Small intestine (tissue), 7 donors: ENCODE measurements around the gene DENND4A. TPM values are rescaled to one million over a fixed set of nuclear protein-coding genes. Genes with fewer than 3 reads are reported as not detected.
"Not testable (repeated sequence)": the region's sequence is repeated elsewhere in the genome, so short reads cannot be mapped to it uniquely, and the experiment has no call there.

Experiments used
- DNase-seq, 2 donors: peaks; one replicate each; pipeline versions ENCODE4 v3.0.0 to v3.0.0-alpha.2; 2013
- FAIRE-seq: peaks from 2 replicates; lab custom pipeline; 2012; peaks lifted over from hg19 to GRCh38; lab: Jason Lieb, UNC
- H3K27ac ChIP-seq, 3 donors: one replicate each; pipeline ENCODE4 v1.5.1; 2013; ENCODE audit warnings: low read length in 2 of 3, mild to moderate bottlenecking in 2 of 3, control low read depth in 1 of 3, inconsistent platforms in 1 of 3, low read depth in 1 of 3, moderate library complexity in 1 of 3
- H3K27me3 ChIP-seq, 3 donors: one replicate each; pipeline ENCODE4 v1.6.1; 2013; ENCODE audit warnings: low read length in 3 of 3, inconsistent platforms in 1 of 3; ENCODE audit not compliant: control insufficient read depth in 3 of 3, insufficient read depth in 3 of 3
- H3K36me3 ChIP-seq, 3 donors: one replicate each; pipeline ENCODE4 v1.6.1; 2013; ENCODE audit warnings: low read length in 3 of 3, inconsistent platforms in 1 of 3, low read depth in 1 of 3, mild to moderate bottlenecking in 1 of 3, moderate library complexity in 1 of 3; ENCODE audit not compliant: control insufficient read depth in 3 of 3, insufficient read depth in 2 of 3
- H3K4me1 ChIP-seq, 3 donors: one replicate each; pipeline ENCODE4 v1.6.1; 2013; ENCODE audit warnings: low read length in 2 of 3, inconsistent platforms in 1 of 3, low read depth in 1 of 3, mild to moderate bottlenecking in 1 of 3, moderate library complexity in 1 of 3; ENCODE audit not compliant: control insufficient read depth in 3 of 3, insufficient read depth in 2 of 3
- H3K4me3 ChIP-seq, 3 donors: one replicate each; pipeline ENCODE4 v1.5.1; 2013; ENCODE audit warnings: low read length in 3 of 3, control low read depth in 1 of 3, inconsistent platforms in 1 of 3, low read depth in 1 of 3, mild to moderate bottlenecking in 1 of 3, moderate library complexity in 1 of 3
- H3K9me3 ChIP-seq, 2 donors: one replicate each; pipeline ENCODE4 v1.6.1; 2013; ENCODE audit warnings: low read depth in 1 of 2, low read length in 1 of 2; ENCODE audit not compliant: control insufficient read depth in 2 of 2, insufficient read depth in 1 of 2
- WGBS, 3 donors: extraction: QIAGEN DNeasy Blood & Tissue Kit; methylation state at CpG; one replicate each; pipeline ENCODE4 v1.1.7; 2013; 5-methylcytosine and 5-hydroxymethylcytosine counted together
- polyA plus RNA-seq, 4 donors: library from polyadenylated mRNA; stranded (reverse) in 3 of 4; unstranded in 1 of 4; fragments of 200-250 nt in 3 of 4; fragments of 120-200 nt in 1 of 4; gene quantifications; one replicate each; pipeline versions ENCODE4 v1.2.1 to v1.2.3, GENCODE V29; 2013
- donor health status: healthy with polysubstance abuse.
- donor health status: control.
- donor health status: control.
- donor health status: Bipolar disorder and iron deficiency.
- donor health status: healthy.

Gene DENND4A
- polyA plus RNA-seq, 4 donors, result 2.4 to 25.5 (median 6.6) TPM

DNA sequence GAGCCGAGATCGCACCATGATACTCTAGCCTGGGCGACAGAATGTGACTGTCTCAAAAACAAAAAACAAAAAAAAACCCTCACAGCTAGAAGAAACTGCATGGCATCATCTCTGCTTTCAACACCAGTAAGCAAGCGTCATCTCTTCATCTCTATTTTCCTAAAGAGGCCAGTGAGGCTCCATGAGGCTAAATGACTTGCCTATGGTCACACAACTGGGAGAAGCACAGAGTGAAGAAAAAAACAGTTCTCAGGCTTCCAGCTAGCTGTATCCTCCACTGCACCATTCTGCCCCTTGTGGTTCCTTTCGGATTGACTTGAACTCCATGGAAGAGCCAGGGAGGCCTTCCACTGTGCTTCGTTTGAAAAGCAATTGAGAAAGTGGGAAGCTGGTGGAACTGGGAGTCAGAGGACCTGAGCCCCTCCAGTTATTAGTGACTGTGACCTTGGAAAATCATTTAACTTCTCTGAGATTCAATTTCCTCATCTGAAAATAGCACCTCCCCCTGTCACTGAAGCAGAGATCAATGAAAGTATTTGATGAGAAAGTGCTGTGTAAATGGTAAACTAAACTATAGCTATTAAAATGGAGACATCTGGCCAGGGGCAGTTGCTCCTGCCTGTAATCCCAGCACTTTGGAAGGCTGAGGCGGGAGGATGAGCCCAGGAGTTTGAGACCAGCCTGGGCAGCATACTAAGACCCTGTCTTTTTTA is 32.1 kb upstream of the DENND4A start:
- 58 to 72% (median 66%) methylated on average over 7 of the region's 7 CpGs for WGBS, 3 donors
- Histone ChIP-seq H3K27ac (no peak overlapping the region), H3K27me3 (no peaks in the 10 kb centered on the region), H3K4me1 (peaks cover 0 to 13% (median 6%) of the 10 kb centered on the region in 3 donors), H3K36me3 (no peaks in the 10 kb centered on the region), H3K4me3 (no peak overlapping the region), H3K9me3 (no peaks in the 10 kb centered on the region)
- DNase-seq (peak; percentile 72 to 84), FAIRE-seq (no peak)

GRCh38 chr15:65822316-65822715 is 30.2 kb upstream of the DENND4A start:
- Histone ChIP-seq H3K36me3 (no peaks in the 10 kb centered on the region), H3K27me3 (no peaks in the 10 kb centered on the region), H3K9me3 (no peaks in the 10 kb centered on the region), H3K4me3 (no peak overlapping the region), H3K27ac (no peak overlapping the region), H3K4me1 (peaks cover 2 to 12% (median 3%) of the 10 kb centered on the region in 3 donors)
- no peak for DNase-seq
- 68 to 96% (median 93%) methylated on average over 3 of the region's 3 CpGs for WGBS, 3 donors
- no peak for FAIRE-seq

- FAIRE-seq (no peak), DNase-seq (no peak)
- peaks cover 0 to 12% (median 2%) of the 10 kb centered on the region in 3 donors for H3K4me1 ChIP-seq
- no peaks in the 10 kb centered on the region for H3K27me3 ChIP-seq
- no peaks in the 10 kb centered on the region for H3K9me3 ChIP-seq
- H3K27ac ChIP-seq, result no peak overlapping the region
- no peak overlapping the region for H3K4me3 ChIP-seq
- H3K36me3 ChIP-seq, result no peaks in the 10 kb centered on the region
Observed at GRCh38 chr15:65821070-65821469, 29.0 kb upstream of the DENND4A start.

DNA sequence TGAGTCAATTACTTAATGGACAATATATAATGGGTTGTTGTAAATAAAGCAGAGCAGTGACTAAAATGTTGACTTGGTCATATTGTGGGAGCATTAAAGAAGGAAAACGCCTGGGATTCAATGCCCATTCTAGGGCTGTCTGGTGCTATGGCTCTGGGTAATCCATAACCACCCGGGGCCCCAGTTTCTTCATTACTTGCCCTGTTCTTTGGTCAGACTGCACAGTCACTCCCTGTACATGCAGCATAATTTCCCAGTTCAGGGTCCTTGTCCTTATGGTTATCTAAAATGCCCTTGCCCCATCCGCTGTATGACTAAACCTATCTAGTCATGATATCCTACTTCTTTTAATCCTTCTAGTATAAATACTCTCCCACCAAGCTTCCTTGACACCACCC is 27.5 kb upstream of the DENND4A start:
- H3K9me3 ChIP-seq, result no peaks in the 10 kb centered on the region
- H3K4me1 ChIP-seq, result peaks cover 0 to 12% (median 2%) of the 10 kb centered on the region in 3 donors
- H3K27me3 ChIP-seq, result no peaks in the 10 kb centered on the region
- FAIRE-seq, result no peak
- WGBS, 3 donors, result 79 to 90% (median 86%) methylated on average over 3 of the region's 3 CpGs
- H3K36me3 ChIP-seq, result no peaks in the 10 kb centered on the region
- H3K27ac ChIP-seq, result peak overlapping the region in 2 of 3 donors; percentile 79 to 83
- peak in 1 of 2 donors; percentile 81 for DNase-seq
- no peak overlapping the region for H3K4me3 ChIP-seq

GRCh38 chr15:65818927-65819562 is 27.0 kb upstream of the DENND4A start:
- no peak overlapping the region for H3K4me3 ChIP-seq
- DNase-seq (peak; percentile 63 to 73), FAIRE-seq (peak; percentile 15)
- no peaks in the 10 kb centered on the region for H3K36me3 ChIP-seq
- H3K4me1 ChIP-seq, result peaks cover 0 to 12% (median 2%) of the 10 kb centered on the region in 3 donors
- H3K27me3 ChIP-seq, result no peaks in the 10 kb centered on the region
- H3K9me3 ChIP-seq, result no peaks in the 10 kb centered on the region
- peak overlapping the region in 2 of 3 donors; percentile 79 to 83 for H3K27ac ChIP-seq
- 34 to 62% (median 52%) methylated on average over 4 of the region's 4 CpGs for WGBS, 3 donors

GRCh38 chr15:65816441-65816840 is 24.3 kb upstream of the DENND4A start:
- no peaks in the 10 kb centered on the region for H3K27me3 ChIP-seq
- no peaks in the 10 kb centered on the region for H3K36me3 ChIP-seq
- H3K4me3 ChIP-seq, result no peak overlapping the region
- DNase-seq (no peak), FAIRE-seq (no peak)
- 91 to 96% (median 93%) methylated on average over 3 of the region's 3 CpGs for WGBS, 3 donors
- peaks cover 0 to 11% of the 10 kb centered on the region in 2 donors for H3K9me3 ChIP-seq
- H3K4me1 ChIP-seq, result peaks cover 0 to 12% (median 2%) of the 10 kb centered on the region in 3 donors
- H3K27ac ChIP-seq, result no peak overlapping the region

DNA sequence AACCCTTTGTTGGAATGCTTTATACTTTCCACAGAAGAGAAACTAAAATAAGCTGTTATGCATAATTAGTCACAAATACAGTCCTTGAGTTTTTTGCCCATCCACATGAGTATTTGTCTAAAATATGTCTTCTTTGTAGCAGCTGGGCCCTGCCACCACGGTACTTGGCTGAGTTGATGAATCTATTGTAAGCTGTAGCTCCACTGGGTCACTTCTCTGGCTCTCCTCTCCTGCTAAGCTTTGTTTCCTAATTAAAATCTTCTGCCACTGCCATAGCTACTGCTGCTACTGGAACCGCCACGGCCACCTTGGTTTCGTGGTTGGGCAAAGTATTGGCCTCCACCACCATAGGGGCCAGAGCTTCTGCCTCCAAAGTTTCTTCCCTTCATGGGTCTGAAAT is 23.9 kb upstream of the DENND4A start:
- not testable (repeated sequence) for H3K4me3 ChIP-seq, H3K27me3 ChIP-seq, H3K36me3 ChIP-seq, H3K27ac ChIP-seq, DNase-seq, FAIRE-seq
- Histone ChIP-seq H3K9me3 (peaks cover 0 to 12% of the 10 kb centered on the region in 2 donors), H3K4me1 (peaks cover 0 to 12% (median 2%) of the 10 kb centered on the region in 3 donors)
- 62 to 70% (median 67%) methylated on average over 4 of the region's 4 CpGs for WGBS, 3 donors

- not testable (repeated sequence) for H3K27ac ChIP-seq, H3K27me3 ChIP-seq, DNase-seq, H3K4me3 ChIP-seq, FAIRE-seq, H3K4me1 ChIP-seq, H3K36me3 ChIP-seq
- H3K9me3 ChIP-seq, result peaks cover 0 to 12% of the 10 kb centered on the region in 2 donors
- 65 to 82% (median 69%) methylated on average over 4 of the region's 4 CpGs for WGBS, 3 donors
Observed at GRCh38 chr15:65814271-65814670, 22.2 kb upstream of the DENND4A start.
